ENCODE results near the gene DMC1. TPM values are rescaled to one million over a fixed set of nuclear protein-coding genes. Genes with fewer than 3 reads are reported as not detected.

The DMC1 gene
- total RNA-seq, 1 experiment from 2014 or later = 0.12 TPM

Other genes with a start within 250 kb of the DMC1 start
- under 0.01 TPM in 1 of 2 replicates, not detected in the other for gene KCNJ4, start 115.0 kb downstream of the DMC1 start, total RNA-seq (2014; rRNA removed; shearing (Covaris generic))
- gene KDELR3, start 102.1 kb downstream of the DMC1 start, total RNA-seq (2014; rRNA removed; shearing (Covaris generic)) = 75.3 and 82.1 TPM in 2 replicates
- gene DDX17, start 63.9 kb downstream of the DMC1 start, total RNA-seq (2014; rRNA removed; shearing (Covaris generic)) = 354 and 483 TPM in 2 replicates
- gene FAM227A, start 86.2 kb upstream of the DMC1 start, total RNA-seq (2014; rRNA removed; shearing (Covaris generic)) = 1.3 and 2.3 TPM in 2 replicates
- 14.1 and 19.7 TPM in 2 replicates for gene CBY1, start 86.5 kb upstream of the DMC1 start, total RNA-seq (2014; rRNA removed; shearing (Covaris generic))
- 56.5 and 61.2 TPM in 2 replicates for gene TOMM22, start 111.8 kb upstream of the DMC1 start, total RNA-seq (2014; rRNA removed; shearing (Covaris generic))
- gene JOSD1, start 130.8 kb upstream of the DMC1 start, total RNA-seq (2014; rRNA removed; shearing (Covaris generic)) = 46.5 and 62.0 TPM in 2 replicates
- 15.6 and 16.3 TPM in 2 replicates for gene GTPBP1, start 135.8 kb upstream of the DMC1 start, total RNA-seq (2014; rRNA removed; shearing (Covaris generic))
- 47.8 and 69.2 TPM in 2 replicates for gene SUN2, start 185.8 kb upstream of the DMC1 start, total RNA-seq (2014; rRNA removed; shearing (Covaris generic))
- 8.3 and 9.5 TPM in 2 replicates for gene DNAL4, start 224.0 kb upstream of the DMC1 start, total RNA-seq (2014; rRNA removed; shearing (Covaris generic))

All from RPMI7951 (cell line).